ENCODE results near the gene MNAT1. TPM values are rescaled to one million over a fixed set of nuclear protein-coding genes. Genes with fewer than 3 reads are reported as not detected.

Gene MNAT1
- total and polyA plus RNA-seq, 9 of the 15 experiments (the other 6 are each of a cell fraction or from before 2014, with no cell fraction given) = 37.8 to 83.3 (median 60.4) TPM

DNA sequence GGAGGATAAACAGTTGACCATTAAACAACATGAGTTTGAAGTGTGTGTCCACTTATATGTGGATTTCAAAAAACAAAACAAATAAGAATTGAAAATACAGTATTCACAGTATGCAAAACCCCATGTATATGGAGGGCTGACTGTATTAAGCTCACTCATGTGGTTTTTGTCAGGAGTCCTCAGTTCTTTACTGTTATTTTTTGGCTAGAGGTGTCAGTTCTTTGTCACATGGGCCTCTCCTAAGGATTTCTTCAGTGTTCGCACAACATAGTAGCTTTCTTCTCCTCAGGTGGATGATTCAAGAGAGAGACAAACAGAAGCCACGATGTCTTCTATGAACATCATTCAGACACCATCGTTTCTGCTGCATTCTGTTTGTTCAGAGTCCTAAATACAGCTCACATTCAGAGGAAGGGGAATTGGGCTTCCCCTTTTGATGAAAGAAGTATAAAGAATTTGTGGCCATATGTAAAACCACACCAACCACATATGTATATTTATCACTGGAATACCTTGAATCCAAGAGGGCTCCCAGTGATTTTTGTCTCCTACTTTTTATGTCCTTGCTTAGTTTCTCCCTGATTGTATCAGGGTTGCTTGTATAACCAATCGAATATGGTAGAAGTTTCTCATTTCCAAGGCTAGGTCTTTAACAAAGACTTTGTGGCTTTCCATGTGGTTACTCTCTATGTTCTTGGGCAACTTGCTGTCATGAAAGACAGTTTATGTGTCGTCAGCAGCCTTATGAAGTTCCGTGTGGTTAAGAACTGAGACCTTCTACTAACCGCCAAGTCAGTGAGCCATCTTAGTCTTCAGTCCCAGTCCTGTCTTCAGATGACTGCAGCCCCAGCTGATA is 18.9 kb downstream of the MNAT1 start:
- in situ Hi-C loops (cut with MboI) (no loop called here), intact Hi-C loops (cut with micrococcal nuclease) (no loop called here)
- Histone ChIP-seq H3K79me2 (ENCODE audit: control insufficient read depth, insufficient read depth, low read length) (peaks cover 34% of the 10 kb centered on the region), H2AFZ (ENCODE audit: low read depth, low read length) (no peak overlapping the region), H3K4me2 (ENCODE audit: insufficient read depth, low read length) (no peak overlapping the region), H3K4me3 (no peak overlapping the region), H3K4me1 (replicated peaks in 1 of 2; ENCODE audit: control insufficient read depth in 2 of 2, insufficient read depth in 2 of 2, low read length in 2 of 2) (peaks cover 0 to 6% of the 10 kb centered on the region in 2 experiments; a peak in 2 of 5 replicates), H3K27me3 (ENCODE audit: control insufficient read depth in 2 of 2, insufficient read depth in 2 of 2, low read length in 2 of 2) (no peaks in the 10 kb centered on the region), H3K27ac (ENCODE audit: extremely low read depth, low read depth, low read length) (peak overlapping the region; percentile 28; the same call in 1 of the 3 replicates), H3K9ac (ENCODE audit: insufficient read depth in 1 of 2, low read depth in 2 of 2, low read length in 2 of 2) (no peak overlapping the region), H3K9me1 (ENCODE audit: control insufficient read depth, insufficient read depth, low read length) (no peaks in the 10 kb centered on the region), H4K20me1 (replicated peaks; ENCODE audit: control insufficient read depth, insufficient read depth, low read length) (no peaks in the 10 kb centered on the region), H3K9me3 (replicated peaks; ENCODE audit: control insufficient read depth, insufficient read depth, low read depth, low read length) (no peaks in the 10 kb centered on the region), H3K36me3 (ENCODE audit: control insufficient read depth, insufficient read depth, low read length) (no peaks in the 10 kb centered on the region; the same call in 2 of the 3 replicates)
- CTCF ChIA-PET (ENCODE audit: low intra/inter-chr PET ratio) = no interaction called here
- DNase-seq (ENCODE audit: extremely low read depth in 1 of 4, low spot score in 3 of 4) (peak in 2 of 4 experiments; percentile 11 to 40), FAIRE-seq (no peak), ATAC-seq (peak; percentile 82)
- BruUV-seq (replicated peaks) = no TSS peak
- 36% methylated on average over 7 of the region's 7 CpGs for WGBS (ENCODE audit: insufficient coverage, low coverage, missing lambda C conversion rate)
- POLR2A ChIA-PET = no interaction called here
- TF ChIP-seq, protein P1, sequence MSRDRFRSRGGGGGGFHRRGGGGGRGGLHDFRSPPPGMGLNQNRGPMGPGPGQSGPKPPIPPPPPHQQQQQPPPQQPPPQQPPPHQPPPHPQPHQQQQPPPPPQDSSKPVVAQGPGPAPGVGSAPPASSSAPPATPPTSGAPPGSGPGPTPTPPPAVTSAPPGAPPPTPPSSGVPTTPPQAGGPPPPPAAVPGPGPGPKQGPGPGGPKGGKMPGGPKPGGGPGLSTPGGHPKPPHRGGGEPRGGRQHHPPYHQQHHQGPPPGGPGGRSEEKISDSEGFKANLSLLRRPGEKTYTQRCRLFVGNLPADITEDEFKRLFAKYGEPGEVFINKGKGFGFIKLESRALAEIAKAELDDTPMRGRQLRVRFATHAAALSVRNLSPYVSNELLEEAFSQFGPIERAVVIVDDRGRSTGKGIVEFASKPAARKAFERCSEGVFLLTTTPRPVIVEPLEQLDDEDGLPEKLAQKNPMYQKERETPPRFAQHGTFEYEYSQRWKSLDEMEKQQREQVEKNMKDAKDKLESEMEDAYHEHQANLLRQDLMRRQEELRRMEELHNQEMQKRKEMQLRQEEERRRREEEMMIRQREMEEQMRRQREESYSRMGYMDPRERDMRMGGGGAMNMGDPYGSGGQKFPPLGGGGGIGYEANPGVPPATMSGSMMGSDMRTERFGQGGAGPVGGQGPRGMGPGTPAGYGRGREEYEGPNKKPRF (IDR thresholded peaks at IDR 0.05; ENCODE audit: low read depth, low read length) = no peak
- TF ChIP-seq ZNF347 (CRISPR knock-in tag; IDR thresholded peaks at IDR 0.05; ENCODE audit: low read depth) = no peak
- TF ChIP-seq MIER1 (IDR thresholded peaks at IDR 0.05; ENCODE audit: low read depth) = no peak
- no peak for TF ChIP-seq GATA2 (CRISPR knock-in tag; IDR thresholded peaks at IDR 0.05)
- TF ChIP-seq NCOA4 (IDR thresholded peaks at IDR 0.05; ENCODE audit: partially characterized antibody) = no peak
- no peak for TF ChIP-seq ZNF644 (tag; IDR thresholded peaks at IDR 0.05; ENCODE audit: low read depth)
- TF ChIP-seq TCF3 (CRISPR knock-in tag; IDR thresholded peaks at IDR 0.05) = peak; percentile 20; the same call in 1 of the 2 replicates
- TF ChIP-seq ZNF584 (CRISPR knock-in tag; IDR thresholded peaks at IDR 0.05; ENCODE audit: low read depth) = no peak
- TF ChIP-seq, protein P2, sequence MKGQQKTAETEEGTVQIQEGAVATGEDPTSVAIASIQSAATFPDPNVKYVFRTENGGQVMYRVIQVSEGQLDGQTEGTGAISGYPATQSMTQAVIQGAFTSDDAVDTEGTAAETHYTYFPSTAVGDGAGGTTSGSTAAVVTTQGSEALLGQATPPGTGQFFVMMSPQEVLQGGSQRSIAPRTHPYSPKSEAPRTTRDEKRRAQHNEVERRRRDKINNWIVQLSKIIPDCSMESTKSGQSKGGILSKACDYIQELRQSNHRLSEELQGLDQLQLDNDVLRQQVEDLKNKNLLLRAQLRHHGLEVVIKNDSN (CRISPR knock-in tag; IDR thresholded peaks at IDR 0.05) = no peak
- TF ChIP-seq CEBPG (CRISPR knock-in tag; IDR thresholded peaks at IDR 0.05) = peak; percentile 38; the same call in 1 of the 2 replicates
- peak; percentile 7 to 42; a peak in 1 of 4 replicates for TF ChIP-seq CEBPG (tag; conservative IDR thresholded peaks at IDR 0.05 in 1 of 2, IDR thresholded peaks at IDR 0.05 in 1 of 2)
- TF ChIP-seq, protein P3, sequence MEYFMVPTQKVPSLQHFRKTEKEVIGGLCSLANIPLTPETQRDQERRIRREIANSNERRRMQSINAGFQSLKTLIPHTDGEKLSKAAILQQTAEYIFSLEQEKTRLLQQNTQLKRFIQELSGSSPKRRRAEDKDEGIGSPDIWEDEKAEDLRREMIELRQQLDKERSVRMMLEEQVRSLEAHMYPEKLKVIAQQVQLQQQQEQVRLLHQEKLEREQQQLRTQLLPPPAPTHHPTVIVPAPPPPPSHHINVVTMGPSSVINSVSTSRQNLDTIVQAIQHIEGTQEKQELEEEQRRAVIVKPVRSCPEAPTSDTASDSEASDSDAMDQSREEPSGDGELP (CRISPR knock-in tag; IDR thresholded peaks at IDR 0.05; ENCODE audit: borderline replicate concordance) = 0 out of 2 replicates have a peak, but pooled peaks have one; percentile 29
- no peak for TF ChIP-seq FUS (optimal IDR thresholded peaks at IDR 0.05; ENCODE audit: low read depth, low read length)
- peak; percentile 71; the same call in 1 of the 2 replicates for TF ChIP-seq ZBTB1 (CRISPR knock-in tag; IDR thresholded peaks at IDR 0.05; ENCODE audit: borderline replicate concordance, low read depth)
- TF ChIP-seq HSF4 (CRISPR knock-in tag; IDR thresholded peaks at IDR 0.05; ENCODE audit: borderline replicate concordance) = no peak
- TF ChIP-seq, protein P4, sequence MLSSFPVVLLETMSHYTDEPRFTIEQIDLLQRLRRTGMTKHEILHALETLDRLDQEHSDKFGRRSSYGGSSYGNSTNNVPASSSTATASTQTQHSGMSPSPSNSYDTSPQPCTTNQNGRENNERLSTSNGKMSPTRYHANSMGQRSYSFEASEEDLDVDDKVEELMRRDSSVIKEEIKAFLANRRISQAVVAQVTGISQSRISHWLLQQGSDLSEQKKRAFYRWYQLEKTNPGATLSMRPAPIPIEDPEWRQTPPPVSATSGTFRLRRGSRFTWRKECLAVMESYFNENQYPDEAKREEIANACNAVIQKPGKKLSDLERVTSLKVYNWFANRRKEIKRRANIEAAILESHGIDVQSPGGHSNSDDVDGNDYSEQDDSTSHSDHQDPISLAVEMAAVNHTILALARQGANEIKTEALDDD (IDR thresholded peaks at IDR 0.05) = peak; percentile 82
- no peak for TF ChIP-seq FOXJ3 (CRISPR knock-in tag; IDR thresholded peaks at IDR 0.05)

Measured in K562 (cell line).